Activated T-cell treated with anti-CD3 and anti-CD28 coated beads, Interleukin-2, amount 50 U/mL, for 48 hours (primary cell): ENCODE data around the gene DFFB.
"Not testable (repeated sequence)": the region's sequence is repeated elsewhere in the genome, so short reads cannot be mapped to it uniquely, and the experiment has no call there.

Experiments
- DNase-seq, 2 experiments: peaks; one replicate each; pipeline ENCODE4 v3.0.0-alpha.2; 2020

DFFB gene

GRCh38 chr1:3856923-3857790 lies at the start of gene DFFB, which contains the start of gene CEP104:
Gene DFFB (plus strand): TSS chr1:3857476. CDS start chr1:3857604, 128 bp downstream.
Gene CEP104 (minus strand): TSS chr1:3857211. CDS start chr1:3852407, 4,804 bp downstream.
- peak; percentile 97 to 98 for DNase-seq

GRCh38 chr1:3807769-3808168 lies 49.5 kb upstream of the DFFB start:
- no peak for DNase-seq

- DNase-seq: no peak
Observed at GRCh38 chr1:3809680-3810079, 47.6 kb upstream of the DFFB start.

GRCh38 chr1:3810149-3810761 lies 47.0 kb upstream of the DFFB start:
- DNase-seq: not testable (repeated sequence)

- DNase-seq: no peak
Observed at GRCh38 chr1:3811595-3811911, 45.7 kb upstream of the DFFB start.

- DNase-seq: no peak
Observed at GRCh38 chr1:3814065-3814464, 43.2 kb upstream of the DFFB start.

- no peak for DNase-seq
Observed at GRCh38 chr1:3814771-3815561, 42.3 kb upstream of the DFFB start.

GRCh38 chr1:3816331-3817137 lies 40.7 kb upstream of the DFFB start:
- DNase-seq: no peak

- DNase-seq: no peak
Observed at GRCh38 chr1:3817138-3817740, 40.0 kb upstream of the DFFB start.

GRCh38 chr1:3817821-3818597 lies 39.3 kb upstream of the DFFB start:
- no peak for DNase-seq

GRCh38 chr1:3819771-3820200 lies 37.5 kb upstream of the DFFB start:
- DNase-seq: no peak

GRCh38 chr1:3820316-3820715 lies 37.0 kb upstream of the DFFB start:
- DNase-seq: no peak

GRCh38 chr1:3821004-3821403 lies 36.3 kb upstream of the DFFB start:
- DNase-seq: no peak

- no peak for DNase-seq
Observed at GRCh38 chr1:3821447-3821846, 35.8 kb upstream of the DFFB start.

GRCh38 chr1:3821908-3822307 lies 35.4 kb upstream of the DFFB start:
- DNase-seq: no peak

- no peak for DNase-seq
Observed at GRCh38 chr1:3822421-3822820, 34.9 kb upstream of the DFFB start.

GRCh38 chr1:3824650-3825049 lies 32.6 kb upstream of the DFFB start:
- no peak for DNase-seq

- DNase-seq: no peak
Observed at GRCh38 chr1:3825356-3825755, 31.9 kb upstream of the DFFB start.

GRCh38 chr1:3827813-3828307 lies 29.4 kb upstream of the DFFB start:
- DNase-seq: no peak

- no peak for DNase-seq
Observed at GRCh38 chr1:3828391-3828790, 28.9 kb upstream of the DFFB start.

- no peak for DNase-seq
Observed at GRCh38 chr1:3831689-3832088, 25.6 kb upstream of the DFFB start.
